Ishikawa (cell line): Measurements from ENCODE around the gene TMEM131.

ENCODE experiments used
- CEBPB ChIP-seq: IDR thresholded peaks from 2 replicates; pipeline ENCODE4 v1.6.1; 2012
- CREB1 ChIP-seq: IDR thresholded peaks from 2 replicates; pipeline ENCODE4 v1.6.1; 2012; ENCODE audit warnings: low read depth
- EGR1 ChIP-seq: IDR thresholded peaks from 2 replicates; pipeline ENCODE4 v1.6.1; 2012
- FOXM1 ChIP-seq: IDR thresholded peaks from 2 replicates; pipeline ENCODE4 v1.6.1; 2012; ENCODE audit warnings: low read depth, borderline replicate concordance
- NFIC ChIP-seq: IDR thresholded peaks from 2 replicates; pipeline ENCODE4 v1.6.1; 2012
- RAD21 ChIP-seq: IDR thresholded peaks from 2 replicates; pipeline ENCODE4 v1.6.1; 2012; ENCODE audit warnings: low read depth
- TAF1 ChIP-seq: IDR thresholded peaks from 2 replicates; pipeline ENCODE4 v1.6.1; 2012; ENCODE audit warnings: low read depth, mild to moderate bottlenecking
- TCF12 ChIP-seq: IDR thresholded peaks from 2 replicates; pipeline ENCODE4 v1.6.1; 2012; ENCODE audit warnings: low read depth
- TEAD4 ChIP-seq: IDR thresholded peaks from 2 replicates; pipeline ENCODE4 v1.6.1; 2012
- YY1 ChIP-seq: IDR thresholded peaks from 2 replicates; pipeline ENCODE4 v1.6.1; 2012; ENCODE audit warnings: low read depth
- ZBTB7A ChIP-seq: IDR thresholded peaks from 2 replicates; pipeline ENCODE4 v1.6.1; 2012; ENCODE audit warnings: low read depth
- TF ChIP-seq, protein P1 (sequence below): IDR thresholded peaks from 2 replicates; pipeline ENCODE4 v1.6.1; 2012
- TF ChIP-seq, protein P2 (sequence below): IDR thresholded peaks from 2 replicates; pipeline ENCODE4 v1.6.1; 2012; ENCODE audit warnings: low read depth, mild to moderate bottlenecking
- TF ChIP-seq, protein P3 (sequence below): IDR thresholded peaks from 2 replicates; pipeline ENCODE4 v1.6.1; 2012

The TMEM131 gene, protein sequence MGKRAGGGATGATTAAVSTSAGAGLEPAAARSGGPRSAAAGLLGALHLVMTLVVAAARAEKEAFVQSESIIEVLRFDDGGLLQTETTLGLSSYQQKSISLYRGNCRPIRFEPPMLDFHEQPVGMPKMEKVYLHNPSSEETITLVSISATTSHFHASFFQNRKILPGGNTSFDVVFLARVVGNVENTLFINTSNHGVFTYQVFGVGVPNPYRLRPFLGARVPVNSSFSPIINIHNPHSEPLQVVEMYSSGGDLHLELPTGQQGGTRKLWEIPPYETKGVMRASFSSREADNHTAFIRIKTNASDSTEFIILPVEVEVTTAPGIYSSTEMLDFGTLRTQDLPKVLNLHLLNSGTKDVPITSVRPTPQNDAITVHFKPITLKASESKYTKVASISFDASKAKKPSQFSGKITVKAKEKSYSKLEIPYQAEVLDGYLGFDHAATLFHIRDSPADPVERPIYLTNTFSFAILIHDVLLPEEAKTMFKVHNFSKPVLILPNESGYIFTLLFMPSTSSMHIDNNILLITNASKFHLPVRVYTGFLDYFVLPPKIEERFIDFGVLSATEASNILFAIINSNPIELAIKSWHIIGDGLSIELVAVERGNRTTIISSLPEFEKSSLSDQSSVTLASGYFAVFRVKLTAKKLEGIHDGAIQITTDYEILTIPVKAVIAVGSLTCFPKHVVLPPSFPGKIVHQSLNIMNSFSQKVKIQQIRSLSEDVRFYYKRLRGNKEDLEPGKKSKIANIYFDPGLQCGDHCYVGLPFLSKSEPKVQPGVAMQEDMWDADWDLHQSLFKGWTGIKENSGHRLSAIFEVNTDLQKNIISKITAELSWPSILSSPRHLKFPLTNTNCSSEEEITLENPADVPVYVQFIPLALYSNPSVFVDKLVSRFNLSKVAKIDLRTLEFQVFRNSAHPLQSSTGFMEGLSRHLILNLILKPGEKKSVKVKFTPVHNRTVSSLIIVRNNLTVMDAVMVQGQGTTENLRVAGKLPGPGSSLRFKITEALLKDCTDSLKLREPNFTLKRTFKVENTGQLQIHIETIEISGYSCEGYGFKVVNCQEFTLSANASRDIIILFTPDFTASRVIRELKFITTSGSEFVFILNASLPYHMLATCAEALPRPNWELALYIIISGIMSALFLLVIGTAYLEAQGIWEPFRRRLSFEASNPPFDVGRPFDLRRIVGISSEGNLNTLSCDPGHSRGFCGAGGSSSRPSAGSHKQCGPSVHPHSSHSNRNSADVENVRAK (N-terminal part only)

DNA sequence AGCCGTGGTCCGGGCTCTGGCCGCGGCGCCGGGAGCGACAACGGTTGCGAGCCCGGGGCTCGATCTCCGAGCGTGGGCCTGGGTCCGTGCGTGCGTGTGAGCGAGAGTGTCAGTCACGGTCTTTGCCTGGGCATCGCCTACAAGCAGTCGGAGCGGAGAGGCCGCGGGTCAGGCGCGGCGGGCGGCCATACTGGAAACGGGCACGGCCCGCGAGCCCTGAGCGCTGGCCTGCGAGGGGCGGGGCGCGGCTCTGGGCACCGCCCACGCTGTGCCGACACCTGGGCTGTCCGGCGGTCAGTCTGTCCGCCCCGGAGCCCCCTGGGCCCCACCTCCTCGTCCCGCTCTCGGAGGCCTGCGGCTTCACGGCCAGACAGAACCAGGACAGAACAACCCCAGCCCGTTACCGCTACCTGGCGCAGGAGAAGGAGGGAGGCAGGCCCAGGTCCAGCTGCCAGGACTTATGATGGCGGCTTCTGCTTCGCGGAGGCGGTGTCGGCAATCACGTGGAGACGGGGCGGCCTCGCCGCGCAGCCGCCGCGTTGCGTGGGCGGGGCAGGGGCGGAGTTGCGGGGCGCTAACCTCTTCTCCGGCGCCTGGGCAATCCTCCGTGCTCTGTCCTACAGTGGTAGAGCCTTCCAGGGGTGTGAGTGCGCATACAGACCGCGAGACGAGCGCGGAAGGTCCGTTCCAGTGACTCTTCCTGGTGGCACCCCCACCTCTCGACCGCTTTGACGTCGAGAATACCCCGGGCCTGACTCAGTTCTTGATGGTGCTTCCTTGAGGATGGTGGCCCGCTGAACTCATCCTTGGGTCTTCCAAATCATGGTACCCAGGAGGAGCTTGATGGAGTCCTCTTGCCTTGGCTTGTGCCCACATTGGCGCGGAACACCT is at the start of gene TMEM131:
Gene TMEM131, minus strand, starts transcription at position 215 of the 891 bp plus-strand sequence. CDS start 286 bp downstream, outside the sequence.
- TF ChIP-seq FOXM1 (no peak), EGR1 (peak; percentile 96), TAF1 (peak; percentile 91), TEAD4 (no peak), NFIC (peak; percentile 4; the same call in 1 of the 2 replicates), YY1 (peak; percentile 97), CEBPB (peak; percentile 75), ZBTB7A (no peak), CREB1 (peak; percentile 57; the same call in 1 of the 2 replicates)
- TF ChIP-seq, protein P1, sequence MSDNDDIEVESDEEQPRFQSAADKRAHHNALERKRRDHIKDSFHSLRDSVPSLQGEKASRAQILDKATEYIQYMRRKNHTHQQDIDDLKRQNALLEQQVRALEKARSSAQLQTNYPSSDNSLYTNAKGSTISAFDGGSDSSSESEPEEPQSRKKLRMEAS: peak; percentile 74
- TF ChIP-seq, protein P2, sequence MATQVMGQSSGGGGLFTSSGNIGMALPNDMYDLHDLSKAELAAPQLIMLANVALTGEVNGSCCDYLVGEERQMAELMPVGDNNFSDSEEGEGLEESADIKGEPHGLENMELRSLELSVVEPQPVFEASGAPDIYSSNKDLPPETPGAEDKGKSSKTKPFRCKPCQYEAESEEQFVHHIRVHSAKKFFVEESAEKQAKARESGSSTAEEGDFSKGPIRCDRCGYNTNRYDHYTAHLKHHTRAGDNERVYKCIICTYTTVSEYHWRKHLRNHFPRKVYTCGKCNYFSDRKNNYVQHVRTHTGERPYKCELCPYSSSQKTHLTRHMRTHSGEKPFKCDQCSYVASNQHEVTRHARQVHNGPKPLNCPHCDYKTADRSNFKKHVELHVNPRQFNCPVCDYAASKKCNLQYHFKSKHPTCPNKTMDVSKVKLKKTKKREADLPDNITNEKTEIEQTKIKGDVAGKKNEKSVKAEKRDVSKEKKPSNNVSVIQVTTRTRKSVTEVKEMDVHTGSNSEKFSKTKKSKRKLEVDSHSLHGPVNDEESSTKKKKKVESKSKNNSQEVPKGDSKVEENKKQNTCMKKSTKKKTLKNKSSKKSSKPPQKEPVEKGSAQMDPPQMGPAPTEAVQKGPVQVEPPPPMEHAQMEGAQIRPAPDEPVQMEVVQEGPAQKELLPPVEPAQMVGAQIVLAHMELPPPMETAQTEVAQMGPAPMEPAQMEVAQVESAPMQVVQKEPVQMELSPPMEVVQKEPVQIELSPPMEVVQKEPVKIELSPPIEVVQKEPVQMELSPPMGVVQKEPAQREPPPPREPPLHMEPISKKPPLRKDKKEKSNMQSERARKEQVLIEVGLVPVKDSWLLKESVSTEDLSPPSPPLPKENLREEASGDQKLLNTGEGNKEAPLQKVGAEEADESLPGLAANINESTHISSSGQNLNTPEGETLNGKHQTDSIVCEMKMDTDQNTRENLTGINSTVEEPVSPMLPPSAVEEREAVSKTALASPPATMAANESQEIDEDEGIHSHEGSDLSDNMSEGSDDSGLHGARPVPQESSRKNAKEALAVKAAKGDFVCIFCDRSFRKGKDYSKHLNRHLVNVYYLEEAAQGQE: no peak
- TF ChIP-seq, protein P3, sequence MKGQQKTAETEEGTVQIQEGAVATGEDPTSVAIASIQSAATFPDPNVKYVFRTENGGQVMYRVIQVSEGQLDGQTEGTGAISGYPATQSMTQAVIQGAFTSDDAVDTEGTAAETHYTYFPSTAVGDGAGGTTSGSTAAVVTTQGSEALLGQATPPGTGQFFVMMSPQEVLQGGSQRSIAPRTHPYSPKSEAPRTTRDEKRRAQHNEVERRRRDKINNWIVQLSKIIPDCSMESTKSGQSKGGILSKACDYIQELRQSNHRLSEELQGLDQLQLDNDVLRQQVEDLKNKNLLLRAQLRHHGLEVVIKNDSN: peak; percentile 98

DNA sequence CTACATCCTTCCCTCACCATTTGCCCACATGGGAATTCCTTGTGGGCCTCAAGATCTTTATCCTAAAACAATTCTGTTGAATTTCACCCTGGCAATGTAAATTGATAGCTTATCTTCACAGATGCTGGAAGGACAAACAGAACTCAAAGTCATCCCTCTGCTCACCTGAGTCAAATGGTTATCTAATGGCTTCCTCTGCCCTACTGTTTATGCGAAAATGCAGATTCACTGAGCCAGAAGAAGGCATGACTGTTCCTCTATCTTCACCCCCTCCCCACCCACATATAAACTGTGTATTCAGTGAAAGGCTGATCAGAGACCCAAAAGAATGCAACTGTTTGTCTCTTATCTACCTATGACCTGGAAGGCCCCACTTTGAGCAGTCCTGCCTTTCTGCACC is 47.4 kb upstream of the TMEM131 start:
- no peak for TF ChIP-seq NFIC

DNA sequence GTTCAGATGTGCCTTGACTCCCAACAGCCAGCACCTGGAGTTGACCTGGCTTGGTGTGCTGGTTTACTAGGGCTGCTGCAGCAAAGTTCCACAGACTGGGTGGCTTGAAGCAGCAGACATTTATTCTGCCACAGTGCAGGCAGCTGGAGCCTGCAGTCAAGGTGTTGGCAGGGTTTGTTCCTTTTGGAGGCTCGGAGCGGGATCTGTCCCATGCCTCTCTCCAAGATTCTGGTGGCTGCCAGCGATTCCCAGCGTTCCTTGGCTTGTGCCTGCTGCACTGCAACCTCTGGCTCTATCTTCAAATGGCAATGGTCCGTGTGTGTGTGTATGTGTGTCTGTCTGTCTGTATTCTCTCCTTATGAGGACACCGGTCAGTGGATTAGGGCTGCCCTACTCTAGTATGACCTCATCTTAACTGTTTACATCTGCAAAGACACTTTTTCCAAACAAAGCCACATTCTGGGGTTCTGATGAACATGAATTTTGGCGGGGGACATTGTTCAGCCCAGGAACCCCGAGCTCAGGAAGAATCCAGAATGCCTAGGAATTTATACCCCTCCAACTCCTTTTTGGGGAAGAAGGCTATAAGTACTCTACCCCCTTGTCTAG is 44.7 kb upstream of the TMEM131 start:
- TF ChIP-seq FOXM1 (no peak), NFIC (no peak)

DNA sequence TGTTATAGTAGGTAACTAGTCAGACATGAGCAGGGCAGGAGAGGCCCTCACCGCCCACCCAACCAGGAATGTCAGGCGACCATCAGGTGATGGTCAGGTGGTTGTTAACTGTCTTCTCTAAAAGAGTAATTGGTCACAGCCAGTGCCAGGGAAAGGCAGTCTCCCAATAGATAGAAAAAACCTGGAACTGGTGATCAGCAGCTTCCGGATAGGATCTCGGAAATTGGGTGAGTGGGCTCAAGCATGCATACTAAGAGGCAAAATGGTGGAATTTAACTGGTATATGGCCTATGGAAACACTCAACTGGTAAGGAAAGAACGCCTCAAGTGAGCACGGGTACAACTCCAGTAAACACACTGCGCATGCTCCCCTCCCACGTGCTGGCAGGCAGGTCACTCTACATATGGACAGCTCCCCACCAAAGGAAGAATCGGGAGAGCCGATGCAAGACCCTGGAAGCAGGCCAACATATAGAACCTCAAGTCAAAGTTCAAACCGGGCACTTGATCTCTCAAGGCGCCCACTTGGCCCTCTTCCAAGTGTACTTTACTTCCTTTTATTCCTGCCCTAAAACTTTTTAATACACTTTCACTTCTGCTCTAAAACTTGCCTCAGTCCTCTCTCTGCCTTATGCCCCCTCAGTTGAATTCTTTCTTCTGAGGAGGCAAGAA is 43.5 kb upstream of the TMEM131 start:
- TF ChIP-seq, protein P3: no peak
- TF ChIP-seq ZBTB7A: no peak
- no peak for TF ChIP-seq EGR1
- no peak for TF ChIP-seq CEBPB
- TF ChIP-seq TAF1: no peak

DNA sequence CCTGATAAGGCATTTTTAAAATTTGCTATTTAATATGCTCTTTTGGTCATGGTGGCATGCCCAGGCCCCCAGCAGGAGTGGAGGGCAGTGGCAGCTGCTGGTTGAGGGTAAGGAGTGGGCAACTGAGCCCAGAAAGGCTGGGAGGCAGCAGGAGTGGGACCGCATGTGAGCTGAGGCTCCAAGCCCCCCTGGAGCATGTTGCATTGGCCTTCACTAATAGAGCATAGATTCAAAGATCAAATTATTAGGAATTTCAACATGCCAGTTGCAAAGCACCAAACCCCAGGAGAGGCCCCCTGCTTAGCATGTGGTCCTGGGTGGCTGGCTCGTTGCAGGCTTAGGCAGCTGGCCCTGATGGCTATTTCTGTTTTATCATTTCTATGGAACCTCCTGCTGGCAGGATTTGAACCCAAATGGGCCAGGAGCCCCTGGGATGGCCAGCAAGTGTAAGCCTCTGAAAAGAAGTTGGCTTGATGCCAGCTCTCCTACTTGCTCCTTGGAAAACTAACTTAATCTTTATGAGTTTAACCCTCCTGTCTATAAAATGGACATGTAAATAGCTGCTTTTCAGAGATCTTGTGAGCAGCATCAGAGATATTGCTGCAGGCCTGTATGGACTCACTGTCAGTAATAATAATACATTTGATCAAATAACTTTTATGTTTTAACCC is 42.1 kb upstream of the TMEM131 start:
- TF ChIP-seq YY1 (no peak), TAF1 (no peak), NFIC (peak; percentile 42; the same call in 1 of the 2 replicates)
- TF ChIP-seq, protein P1: no peak

DNA sequence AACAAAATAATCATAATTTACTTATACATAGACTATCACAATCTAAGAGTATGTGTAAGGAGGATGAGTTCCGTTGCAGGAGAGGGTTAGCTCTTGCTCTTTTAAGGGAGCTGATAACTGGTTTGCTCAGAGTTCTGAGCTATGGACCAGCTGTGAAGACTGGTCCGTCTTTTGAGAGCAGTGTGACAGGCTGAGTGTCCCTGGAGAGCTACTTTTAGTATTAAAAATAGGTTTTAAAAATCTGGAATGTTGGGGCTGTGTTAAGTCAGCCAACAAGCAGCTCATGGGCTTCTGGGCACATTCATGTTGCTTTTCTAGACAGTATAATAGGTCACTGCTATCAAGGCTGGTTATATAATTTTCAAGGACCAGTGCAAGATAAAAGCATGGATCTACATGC is 41.5 kb upstream of the TMEM131 start:
- TF ChIP-seq, protein P3: no peak
- TF ChIP-seq CEBPB: no peak
- TF ChIP-seq, protein P1: no peak
- TF ChIP-seq RAD21: no peak
- TF ChIP-seq TCF12: no peak
- TF ChIP-seq, protein P2: no peak
- no peak for TF ChIP-seq ZBTB7A
- TF ChIP-seq NFIC: no peak
- no peak for TF ChIP-seq EGR1
- no peak for TF ChIP-seq FOXM1
- no peak for TF ChIP-seq TEAD4
- no peak for TF ChIP-seq YY1
